ENCODE data around the gene GNRH2. TPM values are rescaled to one million over a fixed set of nuclear protein-coding genes. Genes with fewer than 3 reads are reported as not detected.

The GNRH2 gene
- total RNA-seq, 2 donors from 2014 or later = 2.5 TPM; not detected in 1

GRCh38 chr20:3088031-3088430 lies 44.6 kb downstream of the GNRH2 start:
- Mint-ChIP-seq H3K9me3 (no peaks in the 10 kb centered on the region), H3K27ac (no peak overlapping the region), H3K36me3 (ENCODE audit: low read depth) (no peaks in the 10 kb centered on the region), H3K4me1 (peaks cover 3% of the 10 kb centered on the region), H3K27me3 (ENCODE audit: insufficient read depth) (peaks cover 53% of the 10 kb centered on the region), H3K4me3 (no peak overlapping the region)
- DNase-seq = no peak
- no peak for TF ChIP-seq CTCF (conservative IDR thresholded peaks at IDR 0.05)
- Histone ChIP-seq H3K9me3 (ENCODE audit: control insufficient read depth, low read length) (no peaks in the 10 kb centered on the region), H3K4me3 (ENCODE audit: low read length) (no peak overlapping the region), H3K4me1 (ENCODE audit: control insufficient read depth, insufficient read depth, low read length) (no peaks in the 10 kb centered on the region), H3K36me3 (ENCODE audit: control insufficient read depth, insufficient read depth, low read length) (no peaks in the 10 kb centered on the region), H3K27me3 (ENCODE audit: control insufficient read depth, insufficient read depth, low read length, poor library complexity, severe bottlenecking) (peaks cover 47% of the 10 kb centered on the region), H3K9ac (ENCODE audit: extremely low read depth, low read length, poor library complexity, severe bottlenecking) (no peak overlapping the region), H3K27ac (ENCODE audit: low read depth, low read length) (no peak overlapping the region)
- 57 to 81% methylated on average over 2 to 7 of the region's 7 CpGs for WGBS, 2 experiments (ENCODE audit: insufficient coverage in 1 of 2, insufficient read length in 1 of 2)

- no peak for DNase-seq
- no peak overlapping the region for H3K27ac Mint-ChIP-seq
- peaks cover 27% of the 10 kb centered on the region for H3K27me3 ChIP-seq (ENCODE audit: control insufficient read depth, insufficient read depth, low read length, poor library complexity, severe bottlenecking)
- H3K36me3 Mint-ChIP-seq (ENCODE audit: low read depth) = no peaks in the 10 kb centered on the region
- peaks cover 3% of the 10 kb centered on the region for H3K4me1 Mint-ChIP-seq
- H3K9me3 ChIP-seq (ENCODE audit: control insufficient read depth, low read length) = no peaks in the 10 kb centered on the region
- no peak for TF ChIP-seq CTCF (conservative IDR thresholded peaks at IDR 0.05)
- H3K27ac ChIP-seq (ENCODE audit: low read depth, low read length) = no peak overlapping the region
- no peak overlapping the region for H3K4me3 Mint-ChIP-seq
- peaks cover 38% of the 10 kb centered on the region for H3K27me3 Mint-ChIP-seq (ENCODE audit: insufficient read depth)
- H3K9me3 Mint-ChIP-seq = no peaks in the 10 kb centered on the region
- no peaks in the 10 kb centered on the region for H3K4me1 ChIP-seq (ENCODE audit: control insufficient read depth, insufficient read depth, low read length)
- 52 to 63% methylated on average over 1 of the region's 1 CpG for WGBS, 2 experiments (ENCODE audit: insufficient coverage in 1 of 2, insufficient read length in 1 of 2)
- no peaks in the 10 kb centered on the region for H3K36me3 ChIP-seq (ENCODE audit: control insufficient read depth, insufficient read depth, low read length)
- no peak overlapping the region for H3K9ac ChIP-seq (ENCODE audit: extremely low read depth, low read length, poor library complexity, severe bottlenecking)
- no peak overlapping the region for H3K4me3 ChIP-seq (ENCODE audit: low read length)
Measured at GRCh38 chr20:3090565-3090964, 47.1 kb downstream of the GNRH2 start.

- Histone ChIP-seq H3K27ac (ENCODE audit: low read depth, low read length) (no peak overlapping the region), H3K4me3 (ENCODE audit: low read length) (no peak overlapping the region), H3K9me3 (ENCODE audit: control insufficient read depth, low read length) (no peaks in the 10 kb centered on the region), H3K36me3 (ENCODE audit: control insufficient read depth, insufficient read depth, low read length) (no peaks in the 10 kb centered on the region), H3K9ac (ENCODE audit: extremely low read depth, low read length, poor library complexity, severe bottlenecking) (no peak overlapping the region), H3K4me1 (ENCODE audit: control insufficient read depth, insufficient read depth, low read length) (no peaks in the 10 kb centered on the region), H3K27me3 (ENCODE audit: control insufficient read depth, insufficient read depth, low read length, poor library complexity, severe bottlenecking) (peaks cover 27% of the 10 kb centered on the region)
- H3K27me3 Mint-ChIP-seq (ENCODE audit: insufficient read depth) = peaks cover 38% of the 10 kb centered on the region
- H3K4me3 Mint-ChIP-seq = peak overlapping the region; percentile 49
- H3K4me1 Mint-ChIP-seq = peaks cover 3% of the 10 kb centered on the region
- no peak for TF ChIP-seq CTCF (conservative IDR thresholded peaks at IDR 0.05)
- no peaks in the 10 kb centered on the region for H3K36me3 Mint-ChIP-seq (ENCODE audit: low read depth)
- H3K9me3 Mint-ChIP-seq = no peaks in the 10 kb centered on the region
- WGBS, 2 experiments (ENCODE audit: insufficient coverage in 1 of 2, insufficient read length in 1 of 2) = 30 to 45% methylated on average over 16 to 81 of the region's 81 CpGs
- peak overlapping the region; percentile 46 for H3K27ac Mint-ChIP-seq
- peak; percentile 80 for DNase-seq
Measured at GRCh38 chr20:3092611-3093379, 49.4 kb downstream of the GNRH2 start.
